WTC11 (cell line): ENCODE data around the gene EVC. TPM values are rescaled to one million over a fixed set of nuclear protein-coding genes. Genes with fewer than 3 reads are reported as not detected.

ENCODE experiments used
- ATAC-seq: fragments of 200-7000 bp; cut with Tn5 transposase; 2 replicates; pipeline ENCODE4 v1.10.0; 2021; ENCODE audit warnings: mild to moderate bottlenecking, moderate library complexity
- CTCF ChIA-PET: fragments of 300-600 bp; sonication (Branson Sonifier 250); formaldehyde crosslinking; loops from one replicate; lab custom pipeline; 2021; ENCODE audit warnings: antibody characterized with exemption; lab: Charles Lee
- POLR2A ChIA-PET: fragments of 350-600 bp; sonication (Branson Sonifier 250); formaldehyde crosslinking; loops from one replicate; lab custom pipeline; 2021; ENCODE audit warnings: antibody characterized with exemption; lab: Charles Lee
- DNase-seq: peaks from one replicate; pipeline ENCODE4 v3.0.0; 2021; ENCODE audit warnings: low spot score
- H3K27ac Mint-ChIP-seq: 2 replicates; pipeline ENCODE4 v1.8.0; 2021; ENCODE audit warnings: mixed read lengths
- H3K27me3 Mint-ChIP-seq: 2 replicates; pipeline ENCODE4 v1.8.0; 2021; ENCODE audit warnings: low read depth, mild to moderate bottlenecking, moderate library complexity, mixed read lengths
- H3K36me3 Mint-ChIP-seq: 2 replicates; pipeline ENCODE4 v1.8.0; 2021; ENCODE audit warnings: mixed read lengths
- H3K4me1 Mint-ChIP-seq: 2 replicates; pipeline ENCODE4 v1.8.0; 2022; ENCODE audit warnings: mixed read lengths
- H3K4me3 Mint-ChIP-seq: 2 replicates; pipeline ENCODE4 v1.8.0; 2021; ENCODE audit warnings: mild to moderate bottlenecking, moderate library complexity, mixed read lengths
- H3K9me3 Mint-ChIP-seq: 2 replicates; pipeline ENCODE4 v1.8.0; 2021; ENCODE audit warnings: mixed read lengths
- AFF4 ChIP-seq: sonication (generic); formaldehyde crosslinking; IDR thresholded peaks from 2 replicates; pipeline ENCODE4 v1.8.1; 2023; ENCODE audit warnings: mild to moderate bottlenecking, missing genetic modification reagents, borderline replicate concordance
- AR ChIP-seq: fragments of 250-450 bp; sonication (Bioruptor Pico); IDR thresholded peaks from 2 replicates; pipeline ENCODE4 v1.9.0; 2021; ENCODE audit warnings: mild to moderate bottlenecking
- ATF1 ChIP-seq: sonication (generic); formaldehyde crosslinking; IDR thresholded peaks from 2 replicates; pipeline ENCODE4 v1.8.1; 2023; ENCODE audit warnings: mild to moderate bottlenecking, moderate library complexity, missing genetic modification reagents
- CBFB ChIP-seq: sonication (generic); formaldehyde crosslinking; IDR thresholded peaks from 2 replicates; pipeline ENCODE4 v1.8.1; 2022; ENCODE audit warnings: mild to moderate bottlenecking, low read depth, missing genetic modification reagents
- CREM ChIP-seq: sonication (generic); formaldehyde crosslinking; IDR thresholded peaks from 2 replicates; pipeline ENCODE4 v1.8.1; 2022; ENCODE audit warnings: mild to moderate bottlenecking, missing genetic modification reagents, moderate library complexity
- E2F5 ChIP-seq: sonication (generic); formaldehyde crosslinking; IDR thresholded peaks from 2 replicates; pipeline ENCODE4 v1.8.1; 2022; ENCODE audit warnings: mild to moderate bottlenecking, moderate library complexity, missing genetic modification reagents
- EMX1 ChIP-seq: fragments of 250-450 bp; sonication (Bioruptor Pico); IDR thresholded peaks from 2 replicates; pipeline ENCODE4 v1.8.0; 2021; ENCODE audit warnings: mild to moderate bottlenecking
- ESRRA ChIP-seq: sonication (generic); formaldehyde crosslinking; IDR thresholded peaks from 2 replicates; pipeline ENCODE4 v1.8.1; 2022; ENCODE audit warnings: mild to moderate bottlenecking, missing genetic modification reagents, borderline replicate concordance
- GTF2I ChIP-seq: fragments of 250-450 bp; sonication (Bioruptor Pico); conservative IDR thresholded peaks from 2 replicates; pipeline ENCODE4 v1.4.0; 2021; ENCODE audit warnings: mild to moderate bottlenecking
- JUN ChIP-seq: sonication (generic); formaldehyde crosslinking; IDR thresholded peaks from 2 replicates; pipeline ENCODE4 v1.8.0; 2023; ENCODE audit warnings: mild to moderate bottlenecking, missing genetic modification reagents
- KAT7 ChIP-seq: sonication (generic); formaldehyde crosslinking; IDR thresholded peaks from 2 replicates; pipeline ENCODE4 v1.8.1; 2023; ENCODE audit warnings: missing genetic modification reagents, mild to moderate bottlenecking, borderline replicate concordance
- MXD4 ChIP-seq: fragments of 250-450 bp; sonication (Bioruptor Pico); IDR thresholded peaks from 2 replicates; pipeline ENCODE4 v1.8.0; 2021; ENCODE audit warnings: mild to moderate bottlenecking, moderate library complexity, borderline replicate concordance
- OVOL2 ChIP-seq: fragments of 250-450 bp; sonication (Bioruptor Pico); IDR thresholded peaks from 2 replicates; pipeline ENCODE4 v1.9.0; 2021; ENCODE audit warnings: mild to moderate bottlenecking, borderline replicate concordance
- TCF7 ChIP-seq: sonication (generic); formaldehyde crosslinking; IDR thresholded peaks from 2 replicates; pipeline ENCODE4 v1.8.0; 2022; ENCODE audit warnings: mild to moderate bottlenecking, low read depth, missing genetic modification reagents, moderate library complexity
- TEAD1 ChIP-seq: sonication (generic); formaldehyde crosslinking; IDR thresholded peaks from 2 replicates; pipeline ENCODE4 v1.8.0; 2022; ENCODE audit warnings: mild to moderate bottlenecking, missing genetic modification reagents
- ZNF219 ChIP-seq: sonication (generic); formaldehyde crosslinking; IDR thresholded peaks from 2 replicates; pipeline ENCODE4 v1.8.0; 2023; ENCODE audit warnings: missing genetic modification reagents, mild to moderate bottlenecking, borderline replicate concordance
- ZNF232 ChIP-seq: sonication (generic); formaldehyde crosslinking; IDR thresholded peaks from 2 replicates; pipeline ENCODE4 v1.8.0; 2022; ENCODE audit warnings: mild to moderate bottlenecking, missing genetic modification reagents
- total RNA-seq: library from RNA; stranded (reverse); gene quantifications from 3 replicates; pipeline ENCODE4 v1.2.3, GENCODE V29; 2021
- TF ChIP-seq, protein P1 (sequence below): sonication (generic); formaldehyde crosslinking; IDR thresholded peaks from 2 replicates; pipeline ENCODE4 v1.8.0; 2022; ENCODE audit warnings: mild to moderate bottlenecking, missing genetic modification reagents
- TF ChIP-seq, protein P2 (sequence below): sonication (generic); formaldehyde crosslinking; IDR thresholded peaks from 2 replicates; pipeline ENCODE4 v1.8.0; 2022; ENCODE audit warnings: mild to moderate bottlenecking, missing genetic modification reagents

The EVC gene
- total RNA-seq, 1 experiment from 2014 or later, result 12.5 TPM

GRCh38 chr4:5715357-5715756, 4.4 kb downstream of the EVC start:
- no peak overlapping the region for H3K27ac Mint-ChIP-seq
- peaks cover 14% of the 10 kb centered on the region for H3K4me1 Mint-ChIP-seq
- ChIA-PET POLR2A (interaction anchor here (0.7 kb wide), 1 partner anchor 612 kb away, joined by 9 read pairs; no protein-coding TSS in a partner anchor), CTCF (no interaction called here)
- ATAC-seq, result no peak
- H3K27me3 Mint-ChIP-seq, result peaks cover 32% of the 10 kb centered on the region
- TF ChIP-seq, protein P1, sequence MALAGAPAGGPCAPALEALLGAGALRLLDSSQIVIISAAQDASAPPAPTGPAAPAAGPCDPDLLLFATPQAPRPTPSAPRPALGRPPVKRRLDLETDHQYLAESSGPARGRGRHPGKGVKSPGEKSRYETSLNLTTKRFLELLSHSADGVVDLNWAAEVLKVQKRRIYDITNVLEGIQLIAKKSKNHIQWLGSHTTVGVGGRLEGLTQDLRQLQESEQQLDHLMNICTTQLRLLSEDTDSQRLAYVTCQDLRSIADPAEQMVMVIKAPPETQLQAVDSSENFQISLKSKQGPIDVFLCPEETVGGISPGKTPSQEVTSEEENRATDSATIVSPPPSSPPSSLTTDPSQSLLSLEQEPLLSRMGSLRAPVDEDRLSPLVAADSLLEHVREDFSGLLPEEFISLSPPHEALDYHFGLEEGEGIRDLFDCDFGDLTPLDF (CRISPR knock-in tag), result no peak
- TF ChIP-seq, protein P2, sequence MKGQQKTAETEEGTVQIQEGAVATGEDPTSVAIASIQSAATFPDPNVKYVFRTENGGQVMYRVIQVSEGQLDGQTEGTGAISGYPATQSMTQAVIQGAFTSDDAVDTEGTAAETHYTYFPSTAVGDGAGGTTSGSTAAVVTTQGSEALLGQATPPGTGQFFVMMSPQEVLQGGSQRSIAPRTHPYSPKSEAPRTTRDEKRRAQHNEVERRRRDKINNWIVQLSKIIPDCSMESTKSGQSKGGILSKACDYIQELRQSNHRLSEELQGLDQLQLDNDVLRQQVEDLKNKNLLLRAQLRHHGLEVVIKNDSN (CRISPR knock-in tag), result no peak
- TF ChIP-seq EMX1 (CRISPR knock-in tag), result no peak
- TF ChIP-seq GTF2I (CRISPR knock-in tag), result peak; percentile 66; the same call in 1 of the 2 replicates
- no peak for TF ChIP-seq CBFB (CRISPR knock-in tag)
- no peak for TF ChIP-seq KAT7
- TF ChIP-seq ESRRA (CRISPR knock-in tag), result no peak
- no peak for DNase-seq
- peaks cover 7% of the 10 kb centered on the region for H3K9me3 Mint-ChIP-seq
- no peak overlapping the region for H3K4me3 Mint-ChIP-seq
- H3K36me3 Mint-ChIP-seq, result peaks cover 13% of the 10 kb centered on the region

- H3K27me3 Mint-ChIP-seq, result peaks cover 28% of the 10 kb centered on the region
- peaks cover 7% of the 10 kb centered on the region for H3K9me3 Mint-ChIP-seq
- H3K27ac Mint-ChIP-seq, result no peak overlapping the region
- ChIA-PET CTCF (no interaction called here), POLR2A (no interaction called here)
- no peak for DNase-seq
- no peak overlapping the region for H3K4me3 Mint-ChIP-seq
- no peak for ATAC-seq
- peaks cover 13% of the 10 kb centered on the region for H3K36me3 Mint-ChIP-seq
- TF ChIP-seq E2F5 (CRISPR knock-in tag) (no peak), AR (no peak), ATF1 (no peak), TCF7 (CRISPR knock-in tag) (no peak), MXD4 (no peak), ZNF232 (CRISPR knock-in tag) (no peak), JUN (CRISPR knock-in tag) (no peak), TEAD1 (CRISPR knock-in tag) (no peak)
- TF ChIP-seq, all 79 proteins: peak for 0
- peaks cover 10% of the 10 kb centered on the region for H3K4me1 Mint-ChIP-seq
Measured at GRCh38 chr4:5716391-5716790, 5.4 kb downstream of the EVC start.

GRCh38 chr4:5717449-5718158, 6.6 kb downstream of the EVC start:
- Mint-ChIP-seq H3K4me1 (peaks cover 5% of the 10 kb centered on the region), H3K27ac (no peak overlapping the region), H3K27me3 (peaks cover 17% of the 10 kb centered on the region), H3K36me3 (peaks cover 13% of the 10 kb centered on the region), H3K4me3 (no peak overlapping the region), H3K9me3 (peaks cover 7% of the 10 kb centered on the region)
- DNase-seq (no peak), ATAC-seq (no peak)
- CTCF ChIA-PET, result no interaction called here
- POLR2A ChIA-PET, result no interaction called here
- TF ChIP-seq CREM (CRISPR knock-in tag), result no peak
- no peak for TF ChIP-seq OVOL2
- TF ChIP-seq, protein P1 (CRISPR knock-in tag), result no peak
- TF ChIP-seq ZNF219, result no peak
- no peak for TF ChIP-seq AFF4 (CRISPR knock-in tag)
